Osteoblast (primary cell): ENCODE measurements around the gene SORCS2. TPM values are rescaled to one million over a fixed set of nuclear protein-coding genes. Genes with fewer than 3 reads are reported as not detected.

Experiments
- DNase-seq: peaks from one replicate; pipeline ENCODE4 v3.0.0; 2011; ENCODE audit warnings: low spot score, mixed read lengths; ENCODE audit not compliant: insufficient read length; ENCODE audit errors: missing footprints
- H2AFZ ChIP-seq: 2 replicates; pipeline ENCODE4 v1.6.0; 2011; ENCODE audit warnings: mild to moderate bottlenecking, low read length
- H3K27ac ChIP-seq: 2 replicates; pipeline ENCODE4 v1.5.1; 2011; ENCODE audit warnings: mild to moderate bottlenecking, low read depth, low read length, moderate library complexity
- H3K27me3 ChIP-seq: 2 replicates; pipeline ENCODE4 v1.6.0; 2012; ENCODE audit warnings: mild to moderate bottlenecking, control low read depth, inconsistent platforms, low read length, moderate library complexity; ENCODE audit not compliant: insufficient read depth
- H3K36me3 ChIP-seq: 2 replicates; pipeline ENCODE4 v1.5.1; 2011; ENCODE audit warnings: mild to moderate bottlenecking, low read length, control low read depth, moderate library complexity; ENCODE audit not compliant: insufficient read depth
- H3K4me1 ChIP-seq: 2 replicates; pipeline ENCODE4 v1.5.1; 2011; ENCODE audit warnings: mild to moderate bottlenecking, low read length, control low read depth, moderate library complexity; ENCODE audit not compliant: insufficient read depth
- H3K4me2 ChIP-seq: 2 replicates; pipeline ENCODE4 v1.6.0; 2011; ENCODE audit warnings: mild to moderate bottlenecking, low read length; ENCODE audit not compliant: insufficient read depth
- H3K4me3 ChIP-seq: fragments of 200-600 bp; sonication (generic); 3 replicates; pipeline ENCODE4 v1.5.1; 2012; ENCODE audit warnings: mild to moderate bottlenecking, low read length, inconsistent platforms; ENCODE audit not compliant: insufficient read depth
- H3K79me2 ChIP-seq: 2 replicates; pipeline ENCODE4 v1.6.0; 2012; ENCODE audit warnings: mild to moderate bottlenecking, low read length, control low read depth, inconsistent platforms; ENCODE audit not compliant: insufficient read depth
- H3K9me3 ChIP-seq: 2 replicates; pipeline ENCODE4 v1.5.1; 2011; ENCODE audit warnings: low read depth, low read length, control low read depth
- H4K20me1 ChIP-seq: 2 replicates; pipeline ENCODE4 v1.6.0; 2012; ENCODE audit warnings: mild to moderate bottlenecking, low read length, control low read depth; ENCODE audit not compliant: insufficient read depth
- total RNA-seq: library from RNA; depleted of rRNA; stranded (reverse); fragments of >200 nt; gene quantifications from 2 replicates; pipeline ENCODE4 v1.2.3, GENCODE V29; 2012
- TF ChIP-seq, protein P1 (sequence below): IDR thresholded peaks from 2 replicates; pipeline ENCODE4 v1.5.1; 2011; ENCODE audit warnings: mild to moderate bottlenecking, low read depth, low read length, moderate library complexity; ENCODE audit errors: extremely low read depth

SORCS2 gene
- total RNA-seq, 1 donor, result 9.0 TPM

DNA sequence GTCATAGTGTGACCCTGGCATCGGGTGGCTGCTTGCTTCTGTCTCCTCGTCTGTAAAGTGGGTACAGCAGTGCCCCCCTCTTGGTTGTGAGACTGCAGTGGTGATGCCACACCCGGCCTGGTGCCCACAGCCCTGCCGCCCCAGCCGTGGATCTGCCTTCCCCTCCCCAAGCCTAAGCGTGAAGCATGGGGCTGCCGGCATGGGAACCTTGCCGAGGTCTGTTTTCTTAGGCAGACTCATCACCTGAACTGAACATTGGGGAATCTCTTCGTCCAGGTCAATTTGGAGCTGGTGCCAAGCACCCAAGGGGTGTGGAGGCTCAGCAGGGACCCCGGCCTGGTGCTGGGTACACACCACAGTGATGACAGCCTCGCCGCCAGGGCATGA, 134.0 kb downstream of the SORCS2 start:
- Histone ChIP-seq H2AFZ (no peak overlapping the region), H3K4me1 (peaks cover 8% of the 10 kb centered on the region), H3K4me3 (no peak overlapping the region), H3K27me3 (peaks cover 8% of the 10 kb centered on the region), H3K79me2 (no peaks in the 10 kb centered on the region), H3K4me2 (no peak overlapping the region), H4K20me1 (peaks cover 4% of the 10 kb centered on the region), H3K36me3 (no peaks in the 10 kb centered on the region), H3K9me3 (no peaks in the 10 kb centered on the region), H3K27ac (no peak overlapping the region)
- DNase-seq, result peak; percentile 37
- TF ChIP-seq, protein P1, sequence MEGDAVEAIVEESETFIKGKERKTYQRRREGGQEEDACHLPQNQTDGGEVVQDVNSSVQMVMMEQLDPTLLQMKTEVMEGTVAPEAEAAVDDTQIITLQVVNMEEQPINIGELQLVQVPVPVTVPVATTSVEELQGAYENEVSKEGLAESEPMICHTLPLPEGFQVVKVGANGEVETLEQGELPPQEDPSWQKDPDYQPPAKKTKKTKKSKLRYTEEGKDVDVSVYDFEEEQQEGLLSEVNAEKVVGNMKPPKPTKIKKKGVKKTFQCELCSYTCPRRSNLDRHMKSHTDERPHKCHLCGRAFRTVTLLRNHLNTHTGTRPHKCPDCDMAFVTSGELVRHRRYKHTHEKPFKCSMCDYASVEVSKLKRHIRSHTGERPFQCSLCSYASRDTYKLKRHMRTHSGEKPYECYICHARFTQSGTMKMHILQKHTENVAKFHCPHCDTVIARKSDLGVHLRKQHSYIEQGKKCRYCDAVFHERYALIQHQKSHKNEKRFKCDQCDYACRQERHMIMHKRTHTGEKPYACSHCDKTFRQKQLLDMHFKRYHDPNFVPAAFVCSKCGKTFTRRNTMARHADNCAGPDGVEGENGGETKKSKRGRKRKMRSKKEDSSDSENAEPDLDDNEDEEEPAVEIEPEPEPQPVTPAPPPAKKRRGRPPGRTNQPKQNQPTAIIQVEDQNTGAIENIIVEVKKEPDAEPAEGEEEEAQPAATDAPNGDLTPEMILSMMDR, result no peak

DNA sequence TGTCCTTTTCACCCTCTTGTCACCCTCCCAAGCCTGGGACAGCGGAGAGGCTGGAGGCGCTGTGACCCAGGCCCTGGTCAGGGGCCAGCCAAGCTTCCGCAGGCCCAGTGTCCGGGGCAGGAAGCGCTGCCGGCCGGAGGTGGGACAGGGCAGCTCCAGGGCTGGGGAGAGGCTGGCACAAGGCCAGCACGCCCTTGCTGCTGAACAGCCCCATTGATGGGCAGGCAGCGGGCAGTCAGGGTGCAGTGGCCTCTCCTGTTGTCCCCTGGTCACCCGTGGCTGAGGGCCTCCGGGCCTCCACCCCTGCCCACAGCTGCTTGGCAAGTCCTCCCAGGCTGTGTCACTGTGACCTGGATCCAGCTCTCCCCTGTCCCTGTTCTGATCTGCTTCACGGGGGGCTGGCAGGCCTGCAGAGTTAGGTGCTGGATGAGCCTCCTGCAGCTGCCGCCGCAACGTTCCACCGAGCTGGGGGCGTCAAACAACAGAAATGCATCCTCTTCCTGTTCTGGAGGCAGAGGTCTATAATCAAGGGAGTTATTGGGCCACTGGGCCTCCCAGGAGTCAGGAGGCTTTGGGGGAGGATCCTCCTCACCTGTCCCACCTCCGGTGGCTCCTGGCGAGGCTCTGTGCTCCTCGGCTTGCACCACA, 134.5 kb downstream of the SORCS2 start:
- Histone ChIP-seq H3K27me3 (peaks cover 8% of the 10 kb centered on the region), H3K9me3 (no peaks in the 10 kb centered on the region), H3K79me2 (no peaks in the 10 kb centered on the region), H4K20me1 (peaks cover 4% of the 10 kb centered on the region), H2AFZ (no peak overlapping the region), H3K27ac (no peak overlapping the region), H3K4me3 (no peak overlapping the region), H3K4me2 (no peak overlapping the region), H3K4me1 (peaks cover 8% of the 10 kb centered on the region), H3K36me3 (no peaks in the 10 kb centered on the region)
- peak; percentile 71 for DNase-seq
- TF ChIP-seq, protein P1, result no peak

DNA sequence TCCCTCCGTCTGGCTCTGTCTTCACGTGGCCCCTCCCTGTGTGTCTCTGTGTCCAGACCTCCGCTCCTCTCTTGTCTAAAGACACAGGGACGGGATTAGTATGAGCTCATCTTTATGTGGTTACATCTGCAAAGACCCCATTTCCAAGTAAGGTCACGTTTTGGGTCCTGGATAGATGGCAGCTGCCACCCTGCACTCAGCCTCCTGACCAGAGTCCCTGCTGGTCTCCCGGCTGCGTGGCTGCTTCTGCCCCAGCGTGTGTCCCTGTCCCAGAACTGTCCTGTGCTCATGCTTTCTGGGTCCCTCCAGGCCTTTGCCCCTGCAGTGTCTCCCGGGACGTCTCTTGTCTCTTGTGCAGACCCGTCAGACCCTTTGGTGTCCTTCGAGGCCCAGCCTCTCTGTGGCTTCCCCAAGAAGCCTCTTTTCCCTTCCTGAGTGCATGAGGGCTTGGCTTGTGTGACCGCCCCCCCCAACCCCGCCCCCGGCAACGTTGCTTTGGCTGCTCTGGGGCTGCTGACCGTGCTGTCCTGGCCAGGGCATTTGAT, 135.1 kb downstream of the SORCS2 start:
- peak; percentile 73 for DNase-seq
- Histone ChIP-seq H3K27ac (no peak overlapping the region), H4K20me1 (peaks cover 4% of the 10 kb centered on the region), H3K4me2 (no peak overlapping the region), H3K4me1 (peaks cover 8% of the 10 kb centered on the region), H3K4me3 (no peak overlapping the region), H3K79me2 (no peaks in the 10 kb centered on the region), H3K36me3 (no peaks in the 10 kb centered on the region), H3K9me3 (no peaks in the 10 kb centered on the region), H3K27me3 (peaks cover 8% of the 10 kb centered on the region), H2AFZ (no peak overlapping the region)
- TF ChIP-seq, protein P1, result no peak

DNA sequence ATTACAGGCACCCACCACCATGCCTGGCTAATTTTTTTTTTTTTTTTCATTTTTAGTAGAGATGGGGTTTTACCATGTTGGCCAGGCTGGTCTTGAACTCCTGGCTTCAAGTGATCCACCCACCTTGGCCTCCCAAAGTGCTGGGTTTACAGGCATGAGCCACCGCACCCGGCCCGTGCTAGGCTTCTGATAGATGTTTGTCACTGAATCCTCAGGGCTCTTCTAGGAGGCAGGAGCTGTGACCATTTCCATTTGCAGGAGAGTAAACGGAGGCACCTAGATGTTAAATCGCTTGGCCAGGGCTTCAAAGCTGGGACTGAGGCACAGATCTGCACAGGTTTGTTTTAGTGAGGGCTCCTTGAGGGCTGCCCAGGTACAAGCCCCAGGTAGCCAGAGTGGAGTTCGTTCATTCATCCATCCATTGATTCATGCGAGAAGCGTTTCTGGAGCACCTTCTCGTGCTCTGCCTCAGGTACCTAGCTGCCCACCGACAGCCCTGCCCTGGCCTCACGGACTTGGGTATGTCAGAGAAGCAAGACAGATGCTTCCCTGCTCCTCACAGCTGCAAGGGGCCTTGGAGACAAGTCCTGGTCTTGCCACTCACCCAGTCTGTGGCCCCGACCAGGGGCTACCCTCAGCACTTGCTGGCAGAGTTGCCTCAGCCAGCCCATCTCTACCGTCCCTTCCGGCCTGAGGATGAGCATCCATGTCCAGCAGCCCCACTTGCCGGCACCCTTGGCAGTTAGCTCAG, 136.0 kb downstream of the SORCS2 start:
- peaks cover 8% of the 10 kb centered on the region for H3K27me3 ChIP-seq
- no peaks in the 10 kb centered on the region for H3K79me2 ChIP-seq
- no peak overlapping the region for H3K27ac ChIP-seq
- peaks cover 4% of the 10 kb centered on the region for H4K20me1 ChIP-seq
- H3K4me2 ChIP-seq, result no peak overlapping the region
- H3K9me3 ChIP-seq, result no peaks in the 10 kb centered on the region
- TF ChIP-seq, protein P1, result no peak
- no peak overlapping the region for H2AFZ ChIP-seq
- H3K36me3 ChIP-seq, result no peaks in the 10 kb centered on the region
- peaks cover 8% of the 10 kb centered on the region for H3K4me1 ChIP-seq
- peak; percentile 36 for DNase-seq
- no peak overlapping the region for H3K4me3 ChIP-seq
